Fibroblast of skin of scalp (primary cell): ENCODE results near the gene SPATS2. TPM values are rescaled to one million over a fixed set of nuclear protein-coding genes. Genes with fewer than 3 reads are reported as not detected.
"Not testable (repeated sequence)": the region's sequence is repeated elsewhere in the genome, so short reads cannot be mapped to it uniquely, and the experiment has no call there.

Source experiments
- DNase-seq: peaks from one replicate; pipeline ENCODE4 v3.0.0-alpha.2; 2013
- polyA plus RNA-seq, 2 experiments: library from polyadenylated mRNA; unstranded; fragments of 120-200 nt; gene quantifications; one replicate each; pipeline ENCODE4 v1.2.1, GENCODE V29; 2013; ENCODE audit not compliant: insufficient read length in 2 of 2

SPATS2 gene
- 33.0 TPM for polyA plus RNA-seq (2013, experiment 1 of 2; ENCODE audit: insufficient read length)
- 38.1 TPM for polyA plus RNA-seq (2013, experiment 2 of 2; ENCODE audit: insufficient read length)

DNA sequence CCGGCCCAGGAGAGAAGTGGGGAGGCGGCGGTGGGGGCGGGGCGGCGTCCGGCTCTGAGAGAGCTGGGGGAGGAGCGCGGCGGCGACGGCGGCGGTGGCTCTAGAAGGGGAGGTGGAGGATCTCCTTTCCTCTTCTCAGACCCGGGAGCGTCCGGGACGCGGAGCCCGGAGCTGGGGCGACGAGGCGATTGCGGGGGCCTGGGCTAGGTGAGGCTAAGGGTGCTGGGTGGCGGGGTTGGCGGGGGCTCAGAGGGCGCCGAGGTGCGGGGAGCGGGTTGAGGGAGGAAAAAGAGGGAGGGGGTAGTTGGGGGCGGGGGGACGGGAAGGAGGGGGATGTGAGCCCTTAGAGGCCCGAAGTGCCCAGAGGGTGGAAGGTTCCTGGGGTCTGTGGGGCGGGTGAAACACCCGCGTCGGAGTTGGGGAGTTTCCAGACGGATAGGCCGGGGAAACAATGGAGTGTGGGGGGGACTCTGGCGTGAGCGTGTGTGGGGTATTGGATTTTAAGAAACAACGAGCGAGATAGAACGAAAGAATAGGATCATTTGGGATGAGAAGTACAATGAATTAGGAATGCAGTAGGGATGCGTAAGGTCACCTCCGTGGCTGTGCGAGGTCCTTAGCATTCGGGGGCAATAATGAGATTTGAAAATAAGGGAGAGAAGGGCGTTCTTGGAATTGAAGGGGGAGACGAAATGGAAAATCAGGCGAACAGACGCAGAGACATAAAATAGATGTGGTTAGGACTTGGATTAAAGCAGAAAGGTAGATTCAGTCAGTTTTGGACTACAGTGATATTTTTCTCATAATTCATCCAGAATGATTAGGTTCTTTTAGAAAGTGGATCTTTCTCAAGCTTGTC is at the start of gene SPATS2:
SPATS2 (plus strand) TSS at position 82 of the 859 bp plus-strand sequence. CDS start 93,551 bp downstream, outside the sequence.
- peak; percentile 25 for DNase-seq

DNA sequence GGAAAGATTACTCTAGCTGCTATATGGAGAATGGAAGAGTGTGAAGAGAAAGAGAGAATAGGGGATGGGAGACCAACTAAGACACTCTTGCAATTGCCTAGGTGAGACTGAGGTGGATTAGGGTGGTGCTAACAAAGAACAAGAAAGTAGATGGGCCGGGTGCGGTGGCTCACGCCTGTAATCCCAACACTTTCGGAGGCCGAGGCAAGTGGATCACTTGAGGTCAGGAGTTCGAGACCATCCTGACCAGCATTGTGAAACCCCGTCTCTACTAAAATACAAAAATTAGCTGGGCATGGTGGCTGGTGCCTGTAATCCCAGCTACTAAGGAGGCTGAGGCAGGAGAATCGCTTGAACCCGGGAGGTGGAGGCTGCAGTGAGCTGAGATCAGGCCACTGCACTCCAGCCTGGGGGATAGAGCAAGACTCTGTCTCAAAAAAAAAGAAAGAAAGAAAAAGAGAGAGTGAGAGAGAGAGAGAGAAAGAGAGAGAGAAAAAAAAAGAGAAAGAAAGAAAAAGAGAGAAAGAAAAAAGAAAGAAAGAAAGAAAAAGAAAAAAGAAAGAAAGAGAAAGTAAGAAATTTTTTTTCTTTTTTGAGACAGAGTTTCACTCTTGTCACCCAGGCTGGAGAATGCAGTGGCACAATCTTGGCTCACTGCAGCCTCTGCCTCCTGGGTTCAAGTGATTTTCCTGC is 46.7 kb upstream of the SPATS2 start:
- DNase-seq, result not testable (repeated sequence)

DNA sequence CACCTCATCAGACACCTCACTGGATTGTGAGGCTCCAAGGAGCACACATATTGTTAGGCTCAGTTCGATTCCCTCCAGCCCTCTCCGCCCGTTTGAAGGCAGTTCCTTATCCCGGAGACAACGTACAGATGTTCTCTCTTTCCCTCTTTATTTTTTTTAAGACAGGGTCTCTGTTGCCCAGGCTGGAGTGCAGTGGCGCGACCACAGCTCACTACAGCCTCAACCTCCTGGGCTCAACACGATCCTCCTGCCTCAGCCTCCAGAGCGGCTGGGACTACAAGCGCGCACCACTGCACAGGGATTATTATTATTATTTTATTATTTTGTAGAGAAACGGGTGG is 44.9 kb upstream of the SPATS2 start:
- DNase-seq, result no peak

DNA sequence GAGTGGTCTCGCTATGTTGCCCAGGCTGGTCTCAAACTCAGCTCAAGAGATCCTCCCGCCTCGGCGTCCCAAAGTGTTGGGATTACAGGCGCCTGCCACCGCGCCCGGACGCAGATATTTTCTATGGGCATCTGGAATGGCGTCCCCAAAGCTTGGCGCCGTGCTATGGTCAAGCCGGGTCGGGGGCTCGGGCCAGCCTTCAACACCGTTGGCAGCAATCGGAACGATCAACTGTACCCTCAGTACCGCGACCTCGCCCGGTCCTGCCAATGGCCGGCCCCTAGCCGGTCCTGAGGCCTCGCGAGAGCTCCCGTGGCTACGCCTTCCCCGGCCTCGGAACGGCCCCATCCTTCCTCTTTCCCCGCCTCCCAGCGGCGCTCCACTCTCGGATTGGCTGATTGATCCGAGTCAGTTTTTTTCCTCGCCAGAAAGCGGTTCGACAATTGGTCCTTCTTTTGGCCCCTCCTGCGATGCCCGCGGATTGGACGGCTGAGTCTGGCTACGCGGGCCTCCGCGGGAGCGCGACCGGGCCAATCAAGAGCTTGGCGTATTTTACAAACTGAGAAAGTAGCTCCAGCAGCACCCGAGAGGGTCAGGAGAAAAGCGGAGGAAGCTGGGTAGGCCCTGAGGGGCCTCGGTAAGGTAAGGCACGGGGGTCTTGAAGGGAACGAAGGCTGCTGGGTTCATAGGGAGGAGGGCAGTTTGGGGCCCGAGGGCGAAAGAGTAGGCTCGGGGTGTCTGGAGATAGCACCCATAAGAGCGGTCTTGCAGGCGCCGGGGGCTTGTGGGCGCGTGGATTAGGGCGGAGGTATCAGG is 44.3 kb upstream of the SPATS2 start, which contains the start of gene TROAP:
TROAP (plus strand) TSS at position 548 of the 816 bp plus-strand sequence. CDS start 354 bp downstream, outside the sequence.
- DNase-seq, result peak; percentile 99

DNA sequence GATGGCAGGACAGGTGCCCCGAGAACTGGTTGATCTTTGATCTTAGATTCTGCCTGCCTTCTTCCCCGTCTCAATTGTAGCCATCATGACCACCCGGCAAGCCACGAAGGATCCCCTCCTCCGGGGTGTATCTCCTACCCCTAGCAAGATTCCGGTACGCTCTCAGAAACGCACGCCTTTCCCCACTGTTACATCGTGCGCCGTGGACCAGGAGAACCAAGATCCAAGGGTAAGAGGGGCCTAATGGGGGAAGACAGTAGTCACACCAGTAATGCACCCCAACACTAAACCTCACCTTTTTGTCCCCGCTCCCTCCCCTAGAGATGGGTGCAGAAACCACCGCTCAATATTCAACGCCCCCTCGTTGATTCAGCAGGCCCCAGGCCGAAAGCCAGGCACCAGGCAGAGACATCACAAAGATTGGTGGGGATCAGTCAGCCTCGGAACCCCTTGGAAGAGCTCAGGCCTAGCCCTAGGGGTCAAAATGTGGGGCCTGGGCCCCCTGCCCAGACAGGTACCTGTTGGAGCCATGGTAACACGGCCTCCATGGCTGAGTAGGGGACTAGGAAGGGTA is 43.7 kb upstream of the SPATS2 start:
- no peak for DNase-seq

DNA sequence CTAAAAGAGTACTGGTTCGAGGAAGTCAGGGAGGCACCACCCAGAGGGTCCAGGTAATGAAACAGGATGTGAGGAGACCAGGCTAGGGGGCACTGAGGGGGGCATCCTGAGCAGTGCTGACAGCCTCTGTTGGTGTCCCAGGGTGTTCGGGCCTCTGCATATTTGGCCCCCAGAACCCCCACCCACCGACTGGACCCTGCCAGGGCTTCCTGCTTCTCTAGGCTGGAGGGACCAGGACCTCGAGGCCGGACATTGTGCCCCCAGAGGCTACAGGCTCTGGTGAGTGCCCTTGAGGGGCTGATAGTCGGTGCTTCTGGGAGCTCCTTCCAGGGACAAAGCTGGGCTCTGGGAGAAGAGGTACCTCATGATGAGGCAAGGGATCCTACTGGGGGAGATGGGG is 41.7 kb upstream of the SPATS2 start:
- DNase-seq, result no peak

DNA sequence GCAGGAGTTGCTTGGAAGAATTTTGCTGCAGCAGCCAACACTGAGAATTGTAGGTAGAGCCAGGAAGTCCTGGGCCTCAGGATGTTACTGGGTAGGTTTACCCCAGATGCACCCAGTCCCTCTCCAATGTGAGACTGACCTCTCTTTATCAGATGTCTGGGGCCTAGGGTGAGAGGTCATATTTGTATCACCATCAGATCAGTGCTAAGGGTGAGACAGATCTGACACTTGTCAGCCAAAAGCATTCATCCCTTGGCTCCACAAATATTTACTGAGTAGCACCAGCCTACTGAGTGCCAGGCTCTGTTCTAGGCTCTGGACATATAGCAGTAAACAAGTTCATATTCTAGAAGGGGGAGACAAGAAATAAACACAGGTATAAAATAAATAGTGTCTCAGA is 39.9 kb upstream of the SPATS2 start:
- DNase-seq, result no peak

DNA sequence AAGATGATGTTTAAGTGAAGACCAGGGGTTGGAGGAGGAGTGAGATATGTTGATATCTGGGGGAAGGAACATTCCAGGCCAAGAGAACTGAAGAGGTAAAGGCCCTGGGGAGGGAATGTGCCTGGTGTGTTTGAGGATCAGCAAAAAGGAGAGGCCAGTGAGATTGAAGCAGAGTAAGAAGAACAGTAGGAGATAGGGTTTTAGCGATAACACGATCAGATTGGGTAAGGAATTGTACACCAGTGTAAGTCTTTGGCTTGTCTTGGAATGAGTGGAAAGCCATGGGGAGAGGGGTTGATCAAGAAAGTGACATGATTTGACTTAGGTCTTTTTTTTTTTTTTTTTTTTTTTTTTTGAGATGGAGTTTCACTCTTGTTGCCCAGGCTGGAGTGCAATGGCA is 39.4 kb upstream of the SPATS2 start:
- DNase-seq, result no peak

DNA sequence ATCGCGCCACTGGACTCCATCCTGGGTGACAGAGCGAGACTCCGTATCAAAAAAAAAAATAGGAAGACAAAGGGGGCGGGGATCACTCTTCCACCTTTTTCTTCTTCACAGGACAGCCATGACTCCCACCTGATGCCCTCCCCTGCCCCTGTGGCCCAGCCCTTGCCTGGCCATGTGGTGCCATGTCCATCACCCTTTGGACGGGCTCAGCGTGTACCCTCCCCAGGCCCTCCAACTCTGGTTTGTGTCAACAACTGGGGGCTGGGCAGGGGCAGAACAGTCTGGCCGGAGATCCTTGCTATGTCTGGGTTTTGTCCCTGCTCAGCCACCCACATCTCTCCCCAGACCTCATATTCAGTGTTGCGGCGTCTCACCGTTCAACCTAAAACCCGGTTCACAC is 38.4 kb upstream of the SPATS2 start:
- DNase-seq, result no peak

DNA sequence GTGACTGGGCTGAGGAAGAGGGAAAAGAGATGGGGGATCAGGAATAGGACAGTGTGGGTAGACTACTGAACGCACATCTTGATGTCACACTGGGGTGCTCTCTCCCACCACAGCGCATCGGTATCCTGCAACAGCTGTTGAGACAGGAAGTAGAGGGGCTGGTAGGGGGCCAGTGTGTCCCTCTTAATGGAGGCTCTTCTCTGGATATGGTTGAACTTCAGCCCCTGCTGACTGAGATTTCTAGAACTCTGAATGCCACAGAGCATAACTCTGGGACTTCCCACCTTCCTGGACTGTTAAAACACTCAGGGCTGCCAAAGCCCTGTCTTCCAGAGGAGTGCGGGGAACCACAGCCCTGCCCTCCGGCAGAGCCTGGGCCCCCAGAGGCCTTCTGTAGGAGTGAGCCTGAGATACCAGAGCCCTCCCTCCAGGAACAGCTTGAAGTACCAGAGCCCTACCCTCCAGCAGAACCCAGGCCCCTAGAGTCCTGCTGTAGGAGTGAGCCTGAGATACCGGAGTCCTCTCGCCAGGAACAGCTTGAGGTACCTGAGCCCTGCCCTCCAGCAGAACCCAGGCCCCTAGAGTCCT is 37.1 kb upstream of the SPATS2 start:
- DNase-seq, result no peak

DNA sequence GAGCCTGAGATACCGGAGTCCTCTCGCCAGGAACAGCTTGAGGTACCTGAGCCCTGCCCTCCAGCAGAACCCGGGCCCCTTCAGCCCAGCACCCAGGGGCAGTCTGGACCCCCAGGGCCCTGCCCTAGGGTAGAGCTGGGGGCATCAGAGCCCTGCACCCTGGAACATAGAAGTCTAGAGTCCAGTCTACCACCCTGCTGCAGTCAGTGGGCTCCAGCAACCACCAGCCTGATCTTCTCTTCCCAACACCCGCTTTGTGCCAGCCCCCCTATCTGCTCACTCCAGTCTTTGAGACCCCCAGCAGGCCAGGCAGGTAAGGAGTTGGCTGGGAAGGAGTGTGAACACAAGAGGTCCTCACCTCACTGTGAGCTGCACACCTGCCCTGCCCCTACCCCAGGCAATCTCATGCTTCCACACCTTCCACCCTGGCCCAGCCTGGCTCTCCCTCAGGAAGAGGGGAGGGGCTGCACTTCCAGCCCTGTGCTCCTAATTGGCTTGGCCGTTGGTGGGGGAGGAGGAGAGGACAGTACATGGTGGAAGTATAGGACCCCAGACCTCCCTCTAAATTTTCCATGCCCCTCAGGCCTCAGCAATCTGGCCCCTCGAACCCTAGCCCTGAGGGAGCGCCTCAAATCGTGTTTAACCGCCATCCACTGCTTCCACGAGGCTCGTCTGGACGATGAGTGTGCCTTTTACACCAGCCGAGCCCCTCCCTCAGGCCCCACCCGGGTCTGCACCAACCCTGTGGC is 36.5 kb upstream of the SPATS2 start:
- DNase-seq, result no peak

DNA sequence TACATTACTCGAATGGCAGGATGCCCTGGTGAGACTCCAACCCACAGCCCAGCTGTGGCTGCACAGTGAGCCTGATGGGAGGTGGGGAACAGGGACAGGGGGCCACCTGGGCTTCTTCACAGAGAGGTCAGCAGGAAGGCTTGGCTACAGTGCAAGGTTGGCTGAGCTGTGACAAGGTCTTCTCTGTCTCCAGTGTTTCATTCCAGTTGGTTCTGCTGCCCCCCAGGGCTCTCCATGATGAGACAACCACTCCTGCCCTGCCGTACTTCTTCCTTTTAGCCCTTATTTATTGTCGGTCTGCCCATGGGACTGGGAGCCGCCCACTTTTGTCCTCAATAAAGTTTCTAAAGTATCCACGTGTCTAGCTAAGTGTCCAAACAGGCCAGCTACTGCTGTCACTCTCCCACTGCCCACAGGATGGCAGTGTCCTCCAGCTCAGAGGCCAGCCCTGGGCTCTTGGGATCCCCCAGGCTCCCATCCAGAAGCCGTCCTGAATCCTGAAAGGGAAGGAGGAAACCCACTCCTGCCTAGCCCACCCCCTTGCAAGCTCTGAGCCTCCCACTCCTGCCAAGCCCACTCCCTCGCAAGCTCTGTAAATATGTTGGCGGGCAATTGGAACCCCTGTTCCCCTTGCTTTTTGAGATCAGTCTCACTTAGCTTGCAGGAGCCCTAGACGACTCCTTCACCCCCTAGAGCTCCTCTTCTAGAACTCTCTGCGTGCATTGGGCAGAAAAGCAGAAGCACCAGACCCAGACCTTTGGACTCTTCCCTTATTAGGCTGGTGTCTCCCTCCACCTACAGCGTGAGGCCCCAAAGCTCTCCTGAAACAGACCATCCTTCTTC is 35.7 kb upstream of the SPATS2 start:
- DNase-seq, result peak; percentile 71

DNA sequence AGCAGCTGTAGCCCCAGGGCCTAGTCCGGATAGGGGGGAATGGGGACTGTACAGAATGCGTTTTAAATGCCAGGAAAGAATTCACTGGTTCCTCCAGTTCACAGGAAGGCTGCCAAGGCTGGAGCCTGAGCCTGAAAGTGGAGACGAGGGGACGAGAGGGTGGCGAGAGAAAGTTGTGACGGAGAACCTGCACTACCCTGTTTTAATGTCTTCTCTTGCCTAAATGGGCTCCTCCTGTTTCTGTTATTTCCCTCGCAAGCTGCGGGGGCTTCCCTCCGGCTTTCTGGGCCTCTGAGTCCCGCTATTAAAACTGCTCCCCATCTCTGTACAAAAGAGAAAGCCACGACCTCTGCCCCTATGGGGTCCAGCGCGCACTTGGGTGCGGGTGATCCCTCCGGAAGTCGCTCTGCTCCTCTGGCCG is 34.8 kb upstream of the SPATS2 start:
- DNase-seq, result no peak

DNA sequence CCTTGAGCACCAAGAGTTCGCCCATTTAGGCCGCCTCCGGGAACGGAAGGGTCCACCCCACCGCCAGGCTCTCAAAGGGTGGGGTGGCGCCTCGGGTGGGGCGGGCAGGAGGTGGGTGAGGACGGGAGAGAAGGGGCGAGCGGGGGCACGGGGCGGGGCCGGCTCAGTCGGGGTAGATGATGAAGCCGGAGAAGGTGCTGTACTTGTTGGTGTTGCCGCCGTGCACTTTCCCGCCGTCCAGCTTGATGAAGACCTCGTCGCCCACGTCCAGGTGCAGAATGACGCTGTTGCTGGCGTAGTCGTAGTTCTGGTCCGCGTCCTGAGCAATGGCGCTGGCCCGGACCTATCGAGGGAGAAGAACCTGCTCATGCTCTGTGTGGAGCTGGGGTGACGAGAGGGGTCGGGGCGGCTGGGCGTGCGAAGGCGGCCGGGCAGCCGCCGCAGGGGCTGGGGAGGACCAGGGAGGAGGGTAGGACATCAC is 34.3 kb upstream of the SPATS2 start:
- DNase-seq, result no peak

DNA sequence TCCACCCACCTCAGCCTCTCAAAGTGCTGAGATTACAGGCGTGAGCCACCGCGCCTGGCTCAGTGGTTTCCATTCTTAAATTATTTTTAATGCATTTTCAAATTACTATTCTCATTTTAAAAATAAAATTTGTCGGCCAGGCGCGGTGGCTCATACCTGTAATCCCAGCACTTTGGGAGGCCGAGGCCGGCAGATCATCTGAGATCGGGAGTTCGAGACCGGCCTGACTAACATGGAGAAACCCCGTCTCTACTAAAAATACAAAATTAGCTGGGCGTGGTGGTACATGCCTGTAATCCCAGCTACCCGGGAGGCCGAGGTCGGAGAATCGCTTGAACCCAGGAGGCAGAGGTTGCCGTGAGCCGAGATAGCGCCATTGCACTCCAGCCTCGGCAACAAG is 33.5 kb upstream of the SPATS2 start:
- not testable (repeated sequence) for DNase-seq

DNA sequence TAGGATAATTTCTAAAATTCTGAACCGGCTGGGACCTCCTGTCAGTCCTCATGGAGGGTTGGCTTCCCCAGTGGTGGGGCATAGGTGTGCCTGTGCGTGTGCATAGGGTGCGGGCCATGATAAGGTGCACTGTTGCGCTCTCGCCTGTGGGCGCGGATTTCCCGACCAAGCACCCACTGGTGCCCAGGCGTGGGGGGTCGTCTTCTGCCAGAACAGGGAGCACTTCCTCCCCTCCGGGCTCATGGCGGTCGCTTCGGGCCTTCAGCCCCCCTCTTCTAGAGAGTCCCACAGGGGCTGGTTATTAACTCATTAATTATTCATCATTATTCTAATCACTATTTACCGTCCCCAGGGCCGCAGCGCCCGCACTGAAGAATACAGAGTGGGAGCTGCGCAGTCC is 33.0 kb upstream of the SPATS2 start:
- no peak for DNase-seq

DNA sequence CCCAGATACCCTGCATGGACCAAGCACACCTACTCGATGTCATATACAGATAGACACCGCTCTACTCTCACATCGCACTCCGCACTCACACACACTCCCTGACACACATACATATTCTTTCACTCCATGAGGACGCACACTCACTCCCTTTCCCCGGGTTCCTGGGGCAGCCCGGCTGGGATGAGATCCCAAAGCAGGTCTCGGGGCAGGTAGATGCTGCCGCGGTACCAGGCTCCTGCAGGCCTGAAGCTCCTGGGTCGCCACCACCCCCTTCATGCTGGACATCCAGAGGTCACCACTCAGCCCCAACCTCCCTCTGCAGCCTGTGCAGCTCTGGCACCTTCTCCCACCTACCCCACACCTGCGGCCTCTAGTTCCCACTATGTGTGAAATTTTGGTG is 32.6 kb upstream of the SPATS2 start:
- DNase-seq, result no peak

DNA sequence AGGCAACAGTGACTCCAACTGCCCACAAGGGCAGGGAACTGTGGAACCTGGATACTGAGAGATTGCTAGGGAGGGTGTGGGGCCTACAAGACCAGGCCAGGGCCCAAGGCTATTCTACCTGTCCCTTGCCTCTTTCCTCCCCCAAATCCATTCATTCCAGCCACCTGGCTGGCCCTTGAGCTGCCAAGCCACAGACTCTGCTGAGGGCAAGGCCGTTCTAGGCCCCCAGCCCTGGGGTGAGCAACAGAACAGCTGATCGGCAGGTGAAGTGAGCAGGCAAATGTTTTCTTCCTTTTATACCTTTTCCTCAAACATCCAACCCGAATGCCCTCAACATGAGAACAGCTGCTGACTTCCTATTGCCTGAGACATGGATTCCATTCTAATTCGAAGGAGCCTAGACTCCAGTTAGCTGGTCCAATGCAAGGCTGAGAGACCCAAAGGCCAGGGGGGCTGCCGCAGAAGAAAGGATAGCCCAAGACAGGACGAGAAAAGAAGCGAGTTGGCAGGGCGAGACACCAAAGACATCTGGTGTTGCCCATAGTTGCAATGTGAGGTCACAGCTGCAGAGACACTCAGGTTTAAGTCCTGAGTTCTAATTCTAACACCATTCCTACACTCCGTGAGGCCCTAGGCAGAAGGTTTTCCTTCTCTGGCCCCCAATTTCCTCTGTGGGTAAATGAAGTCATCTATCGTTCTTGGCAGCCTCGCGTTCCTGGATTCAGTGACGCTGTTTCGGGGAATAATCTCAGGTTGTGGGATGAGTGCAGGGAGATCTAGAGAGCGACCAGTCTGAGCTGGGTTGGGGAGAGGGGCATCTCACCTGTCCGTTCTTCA is 31.9 kb upstream of the SPATS2 start:
- DNase-seq, result no peak

DNA sequence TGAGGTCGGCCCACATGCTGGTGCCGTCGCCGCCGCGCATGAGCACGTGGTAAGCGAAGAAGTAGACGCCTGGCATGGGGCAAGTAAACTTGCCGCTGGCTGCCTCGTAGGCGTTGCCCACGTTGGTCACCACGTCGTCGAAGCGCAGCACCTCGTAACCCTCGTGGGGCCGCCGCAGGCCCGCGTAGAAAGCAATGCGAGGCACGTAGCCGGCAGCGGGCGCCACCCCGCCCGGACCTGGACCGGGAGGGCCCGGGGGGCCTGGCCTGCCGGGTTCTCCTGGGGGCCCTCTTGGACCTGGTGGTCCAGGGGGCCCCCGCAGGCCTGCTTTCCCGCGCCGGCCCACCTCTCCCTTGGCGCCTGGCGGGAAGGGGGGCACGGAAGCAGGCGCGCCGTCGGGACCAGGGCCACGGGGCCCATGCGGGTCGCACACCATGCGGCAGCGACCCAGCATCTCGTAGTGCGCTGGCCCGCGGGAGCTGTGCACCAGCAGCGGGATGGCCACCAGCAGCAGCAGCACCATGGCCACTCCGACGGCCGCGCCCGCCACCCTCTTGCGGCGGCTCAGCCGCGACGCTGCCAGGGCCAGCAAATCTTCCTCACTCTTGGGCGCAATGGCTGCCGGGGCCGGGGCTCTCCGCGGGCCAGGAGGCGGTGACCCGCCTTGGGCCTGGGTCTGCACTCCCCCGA is 31.2 kb upstream of the SPATS2 start:
- no peak for DNase-seq
